C4-2B (cell line): ENCODE measurements around the gene TPD52L2.

Experiments
- ZFX ChIP-seq: fragments of 450-650 bp; IDR thresholded peaks from 2 replicates; pipeline ENCODE4 v1.6.1; 2017
- TF ChIP-seq, protein P1 (sequence below): fragments of 450-650 bp; conservative IDR thresholded peaks from 2 replicates; pipeline ENCODE4 v1.5.1; 2017; ENCODE audit warnings: mild to moderate bottlenecking

- TF ChIP-seq, protein P1, sequence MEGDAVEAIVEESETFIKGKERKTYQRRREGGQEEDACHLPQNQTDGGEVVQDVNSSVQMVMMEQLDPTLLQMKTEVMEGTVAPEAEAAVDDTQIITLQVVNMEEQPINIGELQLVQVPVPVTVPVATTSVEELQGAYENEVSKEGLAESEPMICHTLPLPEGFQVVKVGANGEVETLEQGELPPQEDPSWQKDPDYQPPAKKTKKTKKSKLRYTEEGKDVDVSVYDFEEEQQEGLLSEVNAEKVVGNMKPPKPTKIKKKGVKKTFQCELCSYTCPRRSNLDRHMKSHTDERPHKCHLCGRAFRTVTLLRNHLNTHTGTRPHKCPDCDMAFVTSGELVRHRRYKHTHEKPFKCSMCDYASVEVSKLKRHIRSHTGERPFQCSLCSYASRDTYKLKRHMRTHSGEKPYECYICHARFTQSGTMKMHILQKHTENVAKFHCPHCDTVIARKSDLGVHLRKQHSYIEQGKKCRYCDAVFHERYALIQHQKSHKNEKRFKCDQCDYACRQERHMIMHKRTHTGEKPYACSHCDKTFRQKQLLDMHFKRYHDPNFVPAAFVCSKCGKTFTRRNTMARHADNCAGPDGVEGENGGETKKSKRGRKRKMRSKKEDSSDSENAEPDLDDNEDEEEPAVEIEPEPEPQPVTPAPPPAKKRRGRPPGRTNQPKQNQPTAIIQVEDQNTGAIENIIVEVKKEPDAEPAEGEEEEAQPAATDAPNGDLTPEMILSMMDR: no peak
- no peak for TF ChIP-seq ZFX
Measured at GRCh38 chr20:63822276-63822696, 42.8 kb upstream of the TPD52L2 start.
